CD4-positive, alpha-beta T cell treated with Interleukin-6 at 100 ng/mL for 8 hours (primary cell): ENCODE results near the gene NKAIN2.
"Not testable (repeated sequence)": the region's sequence is repeated elsewhere in the genome, so short reads cannot be mapped to it uniquely, and the experiment has no call there.

Experiments used
- DNase-seq: peaks from one replicate; pipeline ENCODE4 v3.0.0-alpha.2; 2020; ENCODE audit warnings: mixed read lengths, low spot score

Gene NKAIN2

GRCh38 chr6:124080483-124080882 lies 276.8 kb downstream of the NKAIN2 start:
- no peak for DNase-seq

- no peak for DNase-seq
Measured at GRCh38 chr6:124090491-124090890, 286.8 kb downstream of the NKAIN2 start.

- DNase-seq: no peak
Measured at GRCh38 chr6:124099520-124099919, 295.9 kb downstream of the NKAIN2 start.

- no peak for DNase-seq
Measured at GRCh38 chr6:124110514-124110913, 306.8 kb downstream of the NKAIN2 start.

GRCh38 chr6:124119596-124119995 lies 315.9 kb downstream of the NKAIN2 start:
- DNase-seq: no peak

GRCh38 chr6:124123617-124124209 lies 320.0 kb downstream of the NKAIN2 start:
- DNase-seq: no peak

GRCh38 chr6:124131259-124131658 lies 327.6 kb downstream of the NKAIN2 start:
- no peak for DNase-seq

GRCh38 chr6:124131779-124132178 lies 328.1 kb downstream of the NKAIN2 start:
- DNase-seq: no peak

- no peak for DNase-seq
Measured at GRCh38 chr6:124132256-124132655, 328.6 kb downstream of the NKAIN2 start.

- DNase-seq: no peak
Measured at GRCh38 chr6:124142852-124143251, 339.2 kb downstream of the NKAIN2 start.

GRCh38 chr6:124143435-124143834 lies 339.8 kb downstream of the NKAIN2 start:
- no peak for DNase-seq

GRCh38 chr6:124147621-124148020 lies 344.0 kb downstream of the NKAIN2 start:
- DNase-seq: no peak

GRCh38 chr6:124148236-124148957 lies 344.7 kb downstream of the NKAIN2 start:
- no peak for DNase-seq

GRCh38 chr6:124149646-124150045 lies 346.0 kb downstream of the NKAIN2 start:
- no peak for DNase-seq

- no peak for DNase-seq
Measured at GRCh38 chr6:124158024-124158423, 354.4 kb downstream of the NKAIN2 start.

GRCh38 chr6:124163676-124164075 lies 360.0 kb downstream of the NKAIN2 start:
- no peak for DNase-seq

- no peak for DNase-seq
Measured at GRCh38 chr6:124164343-124164742, 360.7 kb downstream of the NKAIN2 start.

- not testable (repeated sequence) for DNase-seq
Measured at GRCh38 chr6:124167249-124167648, 363.6 kb downstream of the NKAIN2 start.

- DNase-seq: no peak
Measured at GRCh38 chr6:124190256-124190655, 386.6 kb downstream of the NKAIN2 start.

- DNase-seq: no peak
Measured at GRCh38 chr6:124193132-124193531, 389.5 kb downstream of the NKAIN2 start.

- no peak for DNase-seq
Measured at GRCh38 chr6:124197148-124197547, 393.5 kb downstream of the NKAIN2 start.

- no peak for DNase-seq
Measured at GRCh38 chr6:124199286-124199685, 395.6 kb downstream of the NKAIN2 start.

- no peak for DNase-seq
Measured at GRCh38 chr6:124200661-124201060, 397.0 kb downstream of the NKAIN2 start.
